K562 (cell line): ENCODE data around the gene ZNF709. TPM values are rescaled to one million over a fixed set of nuclear protein-coding genes. Genes with fewer than 3 reads are reported as not detected.

Source experiments
- COPS2 ChIP-seq: fragments of 450-650 bp; conservative IDR thresholded peaks from 2 replicates; pipeline ENCODE4 v1.6.1; 2016; ENCODE audit warnings: mild to moderate bottlenecking, moderate library complexity
- EHMT2 ChIP-seq: fragments of 450-650 bp; IDR thresholded peaks from 2 replicates; pipeline ENCODE4 v1.6.1; 2018; ENCODE audit warnings: antibody characterized with exemption
- EP400 ChIP-seq: fragments of 450-650 bp; IDR thresholded peaks from 2 replicates; pipeline ENCODE4 v1.6.1; 2017; ENCODE audit warnings: antibody characterized with exemption, mild to moderate bottlenecking, moderate library complexity
- HNRNPLL ChIP-seq: fragments of 200-400 bp; formaldehyde crosslinking; IDR thresholded peaks from 2 replicates; pipeline ENCODE4 v1.6.1; 2017; ENCODE audit warnings: low read length, low read depth, mild to moderate bottlenecking; ENCODE audit not compliant: poor library complexity, severe bottlenecking
- ILK ChIP-seq: fragments of 450-650 bp; IDR thresholded peaks from 2 replicates; pipeline ENCODE4 v1.6.1; 2016; ENCODE audit warnings: missing genetic modification characterization, low read depth, mild to moderate bottlenecking, missing compliant biosample characterization, moderate library complexity, borderline replicate concordance
- KLF16 ChIP-seq: IDR thresholded peaks from 2 replicates; pipeline ENCODE4 v1.6.1; 2016; ENCODE audit warnings: antibody characterized with exemption
- PBX2 ChIP-seq, 2 experiments: IDR thresholded peaks in 1 of 2; conservative IDR thresholded peaks in 1 of 2; 2 replicates each; pipeline ENCODE4 v1.6.1; 2016; ENCODE audit warnings: low read depth in 2 of 2, mild to moderate bottlenecking in 1 of 2, missing compliant biosample characterization in 1 of 2, missing genetic modification characterization in 1 of 2, moderate library complexity in 1 of 2
- POLR3G ChIP-seq: IDR thresholded peaks from 2 replicates; pipeline ENCODE4 v1.6.1; 2011; ENCODE audit not compliant: insufficient read length, insufficient replicate concordance; ENCODE audit errors: extremely low read depth
- RUNX1 ChIP-seq: sonication (generic); IDR thresholded peaks from 2 replicates; pipeline ENCODE4 v1.6.1; 2016; ENCODE audit warnings: antibody characterized with exemption, low read depth
- SP1 ChIP-seq: sonication (generic); formaldehyde crosslinking; IDR thresholded peaks from 2 replicates; pipeline ENCODE4 v1.8.1; 2022; ENCODE audit warnings: mild to moderate bottlenecking, missing genetic modification reagents
- ZBTB43 ChIP-seq: sonication (generic); formaldehyde crosslinking; IDR thresholded peaks from 2 replicates; pipeline ENCODE4 v1.8.0; 2023; ENCODE audit warnings: mild to moderate bottlenecking, missing genetic modification reagents
- ZNF175 ChIP-seq: fragments of 200-800 bp; sonication (Bioruptor generic); IDR thresholded peaks from 2 replicates; pipeline ENCODE4 v1.6.1; 2016; ENCODE audit warnings: low read depth, mild to moderate bottlenecking, missing genetic modification characterization, missing compliant biosample characterization
- ZNF282 ChIP-seq: sonication (generic); formaldehyde crosslinking; IDR thresholded peaks from 2 replicates; pipeline ENCODE4 v1.8.1; 2023; ENCODE audit warnings: missing genetic modification reagents
- ZNF318 ChIP-seq, 2 experiments: fragments of 450-650 bp; IDR thresholded peaks; 2 replicates each; pipeline ENCODE4 v1.6.1; 2016; ENCODE audit warnings: mild to moderate bottlenecking in 2 of 2, borderline replicate concordance in 1 of 2, low read depth in 1 of 2, moderate library complexity in 1 of 2
- polyA plus RNA-seq, 8 experiments: library from polyadenylated mRNA; depleted of rRNA in 4 of 8; stranded (reverse) in 5 of 8; unstranded in 3 of 8; fragments of >200 nt; fragmentation: Nextera tagmentation in 2 of 8; fragmentation: Illumina TruSeq in 1 of 8; extraction: Ambion mirVana in 2 of 8; extraction: Trizol in 1 of 8; gene quantifications; 2 replicates each; pipeline versions ENCODE4 v1.2.1 to v1.2.3, GENCODE V29; 2011 to 2014; ENCODE audit warnings: inconsistent platforms in 1 of 8, missing spikeins in 1 of 8
- total RNA-seq, 7 experiments: library from RNA; depleted of rRNA in 6 of 7; stranded (reverse); fragments of >200 nt in 6 of 7; fragmentation: Illumina TruSeq in 2 of 7; extraction: Trizol in 2 of 7; gene quantifications; 2 replicates each; pipeline versions ENCODE4 v1.2.1 to v1.2.3, GENCODE V29; 2011 to 2021; ENCODE audit warnings: low replicate concordance in 1 of 7

ZNF709 gene
- total and polyA plus RNA-seq, 9 of the 15 experiments (the other 6 are each of a cell fraction or from before 2014, with no cell fraction given) = 0.07 to 0.69 (median 0.18) TPM

- TF ChIP-seq ZNF318 (IDR thresholded peaks at IDR 0.05; ENCODE audit: borderline replicate concordance in 1 of 2, low read depth in 1 of 2) (no peak), PBX2 (CRISPR knock-in tag; IDR thresholded peaks at IDR 0.05; ENCODE audit: low read depth) (peak; percentile 87), PBX2 (tag; conservative IDR thresholded peaks at IDR 0.05; ENCODE audit: low read depth) (peak; percentile 97), ZNF175 (no peak), ILK (tag) (no peak), EP400 (peak; percentile 46; the same call in 1 of the 2 replicates), RUNX1 (no peak), SP1 (CRISPR knock-in tag) (peak; percentile 66), EHMT2 (no peak), ZBTB43 (no peak), ZNF282 (CRISPR knock-in tag) (no peak), HNRNPLL (peak; percentile 50), KLF16 (no peak), COPS2 (no peak), POLR3G (no peak)
These were observed 43.9 kb downstream of the ZNF709 start, which contains the start of gene ZNF443 (continued) for GRCh38 chr19:12440541-12441316.
